Body of pancreas (tissue), 4 donors: ENCODE measurements around the gene MSL1. TPM values are rescaled to one million over a fixed set of nuclear protein-coding genes. Genes with fewer than 3 reads are reported as not detected.

Source experiments
- ATAC-seq: fragments of 150-250 bp; one replicate; pipeline ENCODE4 v1.9.1; 2016
- DNase-seq, 4 donors: peaks; one replicate each; pipeline ENCODE4 v3.0.0-alpha.2; 2019
- H3K27ac ChIP-seq, 4 donors: fragments of 200-600 bp; sonication (generic); 1 replicate in 3 of 4; 2 replicates in 1 of 4; pipeline versions ENCODE4 v1.5.1 to v1.6.1; 2016 to 2019; ENCODE audit warnings: mild to moderate bottlenecking in 1 of 4, mixed read lengths in 1 of 4, moderate library complexity in 1 of 4
- H3K27me3 ChIP-seq, 2 donors: fragments of 200-600 bp; sonication (generic); one replicate each; pipeline ENCODE4 v1.6.0; 2016; ENCODE audit warnings: mild to moderate bottlenecking in 1 of 2
- H3K36me3 ChIP-seq, 2 donors: fragments of 200-600 bp; sonication (generic); replicated peaks in 1 of 2; 2 replicates each; pipeline ENCODE4 v1.5.1; 2016; ENCODE audit warnings: low read depth in 2 of 2; ENCODE audit not compliant: insufficient read depth in 1 of 2
- H3K4me1 ChIP-seq: fragments of 200-600 bp; sonication (generic); one replicate; pipeline ENCODE4 v1.6.0; 2016
- H3K4me3 ChIP-seq, 2 donors: fragments of 200-600 bp; sonication (generic); 1 replicate in 1 of 2; 2 replicates in 1 of 2; pipeline ENCODE4 v1.5.1; 2016 to 2019
- H3K9me3 ChIP-seq, 3 donors: fragments of 200-600 bp; sonication (generic); 1 replicate in 2 of 3; 2 replicates in 1 of 3; pipeline ENCODE4 v1.5.1; 2016
- CTCF ChIP-seq, 7 experiments: fragments of 450-650 bp in 4 of 7; fragments of 200-600 bp in 3 of 7; sonication (generic) in 3 of 7; IDR thresholded peaks; one replicate each; pipeline ENCODE4 v1.5.1; 2016 to 2019; ENCODE audit warnings: antibody characterized with exemption in 7 of 7
- POLR2A ChIP-seq, 3 donors: fragments of 450-650 bp; IDR thresholded peaks; one replicate each; pipeline ENCODE4 v1.6.1; 2016; ENCODE audit warnings: antibody characterized with exemption in 3 of 3, mild to moderate bottlenecking in 2 of 3
- WGBS, 2 donors: methylation state at CpG; one replicate each; pipeline ENCODE4 v1.1.5; 2017; 5-methylcytosine and 5-hydroxymethylcytosine counted together
- intact Hi-C: fragments of 100-400 bp; cut with DNase I; formaldehyde crosslinking; loops from one replicate; pipeline ENCODE4 v1.15.1; 2023
- total RNA-seq, 2 donors: library from RNA; depleted of rRNA; stranded (reverse); fragments of >200 nt; gene quantifications; one replicate each; pipeline ENCODE4 v1.1.0, GENCODE V29; 2016

MSL1 gene
- total RNA-seq, 2 donors from 2014 or later, result 75.5 to 157 TPM

- intact Hi-C loops, result no loop called here
- DNase-seq, result peak in 1 of 4 donors; percentile 13
Observed at GRCh38 chr17:40108970-40109824, 12.6 kb upstream of the MSL1 start.

GRCh38 chr17:40110026-40110845 is 11.5 kb upstream of the MSL1 start:
- Histone ChIP-seq H3K27ac (peak overlapping the region; percentile 85 to 98 (median 93)), H3K9me3 (no peaks in the 10 kb centered on the region), H3K27me3 (no peaks in the 10 kb centered on the region), H3K4me3 (no peak overlapping the region), H3K36me3 (no peaks in the 10 kb centered on the region), H3K4me1 (peaks cover 80% of the 10 kb centered on the region)
- peak in 2 of 4 donors; percentile 21 to 35 for DNase-seq
- ATAC-seq, result no peak
- TF ChIP-seq CTCF (IDR thresholded peaks at IDR 0.05) (no peak), POLR2A (IDR thresholded peaks at IDR 0.05) (no peak)
- intact Hi-C loops, result no loop called here
- 52 to 59% methylated on average over 3 of the region's 3 CpGs for WGBS, 2 donors

More at GRCh38 chr17:40108970-40109824, 12.6 kb upstream of the MSL1 start:
- TF ChIP-seq CTCF (IDR thresholded peaks at IDR 0.05) (peak in 1 of 7 experiments; percentile 7), POLR2A (IDR thresholded peaks at IDR 0.05) (no peak)
- no peak for ATAC-seq
- WGBS, 2 donors, result 76 to 83% methylated on average over 7 to 9 of the region's 9 CpGs
- H3K27me3 ChIP-seq, result no peaks in the 10 kb centered on the region
- no peaks in the 10 kb centered on the region for H3K9me3 ChIP-seq
- no peak overlapping the region for H3K4me3 ChIP-seq
- peaks cover 74% of the 10 kb centered on the region for H3K4me1 ChIP-seq
- H3K27ac ChIP-seq, result peak overlapping the region in 3 of 4 donors; percentile 85 to 97 (median 89)
- H3K36me3 ChIP-seq, result no peaks in the 10 kb centered on the region

GRCh38 chr17:40111221-40112128 is 10.3 kb upstream of the MSL1 start:
- H3K27ac ChIP-seq, result peak overlapping the region; percentile 85 to 98 (median 93)
- no peaks in the 10 kb centered on the region for H3K27me3 ChIP-seq
- no peaks in the 10 kb centered on the region for H3K9me3 ChIP-seq
- DNase-seq, result peak; percentile 94 to 98 (median 96)
- H3K4me1 ChIP-seq, result peaks cover 84% of the 10 kb centered on the region
- ATAC-seq, result peak; percentile 75
- intact Hi-C loops, result no loop called here
- no peak overlapping the region for H3K4me3 ChIP-seq
- no peaks in the 10 kb centered on the region for H3K36me3 ChIP-seq
- TF ChIP-seq CTCF (IDR thresholded peaks at IDR 0.05), result peak; percentile 65 to 97 (median 93)
- TF ChIP-seq POLR2A (IDR thresholded peaks at IDR 0.05), result peak in 2 of 3 donors; percentile 36 to 46
- WGBS, 2 donors, result 0% methylated on average over 10 to 12 of the region's 12 CpGs

- Histone ChIP-seq H3K27me3 (no peaks in the 10 kb centered on the region), H3K4me1 (peaks cover 84% of the 10 kb centered on the region), H3K36me3 (no peaks in the 10 kb centered on the region), H3K4me3 (no peak overlapping the region), H3K9me3 (no peaks in the 10 kb centered on the region), H3K27ac (peak overlapping the region; percentile 85 to 98 (median 93))
- ATAC-seq (no peak), DNase-seq (peak in 1 of 4 donors; percentile 13)
- WGBS, 2 donors, result 5 to 6% methylated on average over 2 of the region's 2 CpGs
- TF ChIP-seq POLR2A (IDR thresholded peaks at IDR 0.05) (no peak), CTCF (IDR thresholded peaks at IDR 0.05) (no peak)
- intact Hi-C loops, result no loop called here
Observed at GRCh38 chr17:40112191-40112711, 9.5 kb upstream of the MSL1 start.
